HCT116 (cell line): ENCODE data around the gene TRIM29. TPM values are rescaled to one million over a fixed set of nuclear protein-coding genes. Genes with fewer than 3 reads are reported as not detected.

ENCODE experiments used
- ATAC-seq: fragments of 200-7000 bp; cut with Tn5 transposase; 2 replicates; pipeline ENCODE4 v1.9.1; 2020; ENCODE audit warnings: mild to moderate bottlenecking, moderate library complexity
- BruUV-seq: library from RNA; stranded (reverse); fragments of 400-500 nt; replicated peaks from 2 replicates; lab custom pipeline; 2021; lab: Mats Ljungman, UMichigan
- CTCF ChIA-PET: fragments of 300-600 bp; sonication (Branson Sonifier 250); formaldehyde crosslinking; loops from one replicate; lab custom pipeline; 2021; ENCODE audit warnings: antibody characterized with exemption; lab: Charles Lee
- POLR2A ChIA-PET: fragments of 300-600, 350-600 bp; sonication (Branson Sonifier 250); formaldehyde crosslinking; loops from one replicate; lab custom pipeline; 2021; ENCODE audit warnings: antibody characterized with exemption; lab: Charles Lee
- RAD21 ChIA-PET, 2 experiments: fragments of 300-600 bp; sonication (Branson Sonifier 250); formaldehyde crosslinking; loops; one replicate each; lab custom pipeline; 2023; ENCODE audit warnings: low total read pairs in 2 of 2; ENCODE audit not compliant: uncharacterized antibody in 2 of 2, unreplicated experiment in 2 of 2, low non-redundant PET in 1 of 2; lab: Charles Lee
- DNase-seq: peaks from one replicate; pipeline ENCODE4 v3.0.0-alpha.2; 2010; ENCODE audit warnings: low read depth, low spot score
- H2AFZ ChIP-seq: fragments of 200-600 bp; shearing (Covaris generic), sonication (generic); 2 replicates; pipeline ENCODE4 v1.6.1; 2017; ENCODE audit warnings: low read depth, mixed run types, mixed read lengths, antibody characterized with exemption, low read length; ENCODE audit not compliant: poor library complexity, severe bottlenecking
- H3K27ac ChIP-seq: 2 replicates; pipeline ENCODE4 v1.5.1; 2012; ENCODE audit warnings: low read depth, low read length
- H3K27me3 ChIP-seq: fragments of 200-600 bp; sonication (generic); 2 replicates; pipeline ENCODE4 v1.6.1; 2016; ENCODE audit warnings: mixed run types, low read length, mixed read lengths; ENCODE audit not compliant: insufficient read depth
- H3K36me3 ChIP-seq, 2 experiments: fragments of 200-500 bp in 1 of 2; fragments of 200-600 bp in 1 of 2; sonication (Bioruptor generic) in 1 of 2; sonication (generic) in 1 of 2; 2 replicates each; pipeline versions ENCODE4 v1.5.1 to v1.6.1; 2014 to 2016; ENCODE audit warnings: low read length in 2 of 2, inconsistent platforms in 1 of 2, mixed read lengths in 1 of 2, mixed run types in 1 of 2; ENCODE audit not compliant: insufficient read depth in 2 of 2, control insufficient read depth in 1 of 2
- H3K4me1 ChIP-seq, 2 experiments: fragments of 200-600 bp in 1 of 2; sonication (generic) in 1 of 2; 2 replicates each; pipeline versions ENCODE4 v1.5.1 to v1.6.1; 2012 to 2017; ENCODE audit warnings: low read length in 2 of 2, inconsistent platforms in 1 of 2, mild to moderate bottlenecking in 1 of 2, mixed read lengths in 1 of 2, mixed run types in 1 of 2, moderate library complexity in 1 of 2; ENCODE audit not compliant: insufficient read depth in 2 of 2, control insufficient read depth in 1 of 2
- H3K4me2 ChIP-seq: fragments of 200-600 bp; sonication (generic); 2 replicates; pipeline ENCODE4 v1.6.1; 2017; ENCODE audit warnings: mixed run types, low read length, mixed read lengths
- H3K4me3 ChIP-seq, 2 experiments: fragments of 200-600 bp in 1 of 2; sonication (generic) in 1 of 2; replicated peaks in 1 of 2; 2 replicates each; pipeline ENCODE4 v1.5.1; 2011 to 2016; ENCODE audit warnings: low read length in 2 of 2, control low read depth in 1 of 2, low read depth in 1 of 2, mild to moderate bottlenecking in 1 of 2, mixed read lengths in 1 of 2, mixed run types in 1 of 2
- H3K79me2 ChIP-seq: fragments of 200-600 bp; sonication (generic); 2 replicates; pipeline ENCODE4 v1.6.1; 2017; ENCODE audit warnings: mild to moderate bottlenecking, mixed run types, low read length, moderate library complexity, mixed read lengths; ENCODE audit not compliant: insufficient read depth
- H3K9ac ChIP-seq: fragments of 200-600 bp; sonication (generic); 2 replicates; pipeline ENCODE4 v1.6.1; 2016; ENCODE audit warnings: low read length, mixed read lengths
- H3K9me2 ChIP-seq: fragments of 200-600 bp; sonication (generic), shearing (Covaris generic); 2 replicates; pipeline ENCODE4 v1.6.1; 2017; ENCODE audit warnings: mixed run types, mild to moderate bottlenecking, moderate library complexity; ENCODE audit not compliant: insufficient read depth
- H3K9me3 ChIP-seq, 2 experiments: fragments of 200-500 bp in 1 of 2; fragments of 200-600 bp in 1 of 2; sonication (Bioruptor generic) in 1 of 2; sonication (generic) in 1 of 2; 2 replicates each; pipeline ENCODE4 v1.6.1; 2014 to 2017; ENCODE audit warnings: low read length in 2 of 2, mixed read lengths in 2 of 2, inconsistent platforms in 1 of 2, low read depth in 1 of 2, mild to moderate bottlenecking in 1 of 2, mixed run types in 1 of 2, moderate library complexity in 1 of 2; ENCODE audit not compliant: control insufficient read depth in 1 of 2, insufficient read depth in 1 of 2
- H4K20me1 ChIP-seq: fragments of 200-600 bp; sonication (generic), shearing (Covaris generic); 2 replicates; pipeline ENCODE4 v1.6.1; 2017; ENCODE audit warnings: mixed run types, mild to moderate bottlenecking, moderate library complexity; ENCODE audit not compliant: insufficient read depth
- ATF3 ChIP-seq: IDR thresholded peaks from 2 replicates; pipeline ENCODE4 v1.6.1; 2012
- CBX3 ChIP-seq: IDR thresholded peaks from 2 replicates; pipeline ENCODE4 v1.6.1; 2012; ENCODE audit warnings: low read depth
- CTCF ChIP-seq, 3 experiments: fragments of 200-600 bp in 1 of 3; sonication (generic) in 1 of 3; IDR thresholded peaks in 2 of 3; conservative IDR thresholded peaks in 1 of 3; 2 replicates each; pipeline ENCODE4 v1.5.1; 2012 to 2017; ENCODE audit warnings: low read depth in 2 of 3, low read length in 2 of 3, antibody characterized with exemption in 1 of 3, borderline replicate concordance in 1 of 3, control low read depth in 1 of 3, mild to moderate bottlenecking in 1 of 3, mixed read lengths in 1 of 3, mixed run types in 1 of 3, moderate library complexity in 1 of 3; ENCODE audit not compliant: insufficient read depth in 1 of 3
- ELF1 ChIP-seq: IDR thresholded peaks from 2 replicates; pipeline ENCODE4 v1.6.1; 2012; ENCODE audit warnings: low read depth, borderline replicate concordance
- EZH2 ChIP-seq: fragments of 200-600 bp; sonication (generic); IDR thresholded peaks from 2 replicates; pipeline ENCODE4 v1.6.1; 2017; ENCODE audit warnings: antibody characterized with exemption, mixed run types
- MAX ChIP-seq: IDR thresholded peaks from 2 replicates; pipeline ENCODE4 v1.6.1; 2012
- POLR2A ChIP-seq: IDR thresholded peaks from 2 replicates; pipeline ENCODE4 v1.7.0; 2011; ENCODE audit warnings: borderline replicate concordance; ENCODE audit not compliant: insufficient read depth, insufficient read length; ENCODE audit errors: extremely low read depth
- SIN3A ChIP-seq: IDR thresholded peaks from 2 replicates; pipeline ENCODE4 v1.6.1; 2012; ENCODE audit warnings: low read depth
- SP1 ChIP-seq: IDR thresholded peaks from 2 replicates; pipeline ENCODE4 v1.6.1; 2012; ENCODE audit warnings: low read depth
- TCF7L2 ChIP-seq: IDR thresholded peaks from 2 replicates; pipeline ENCODE4 v1.7.0; 2011; ENCODE audit warnings: borderline replicate concordance, inconsistent platforms; ENCODE audit not compliant: insufficient read depth, insufficient read length; ENCODE audit errors: extremely low read depth
- YY1 ChIP-seq: IDR thresholded peaks from 2 replicates; pipeline ENCODE4 v1.6.1; 2011; ENCODE audit warnings: low read length, low read depth, moderate library complexity, mild to moderate bottlenecking; ENCODE audit not compliant: insufficient replicate concordance; ENCODE audit errors: extremely low read depth
- ZBTB33 ChIP-seq: IDR thresholded peaks from 2 replicates; pipeline ENCODE4 v1.6.1; 2011; ENCODE audit warnings: mild to moderate bottlenecking, low read length, moderate library complexity; ENCODE audit not compliant: insufficient replicate concordance; ENCODE audit errors: extremely low read depth
- ZFX ChIP-seq: fragments of 450-650 bp; IDR thresholded peaks from 2 replicates; pipeline ENCODE4 v1.6.1; 2017
- ZNF274 ChIP-seq: fragments of 200-500 bp; sonication (Bioruptor generic); IDR thresholded peaks from 2 replicates; pipeline ENCODE4 v1.6.1; 2014; ENCODE audit warnings: mild to moderate bottlenecking, low read depth, low read length, inconsistent platforms
- intact Hi-C: fragments of 100-400 bp; cut with micrococcal nuclease; formaldehyde crosslinking; loops from 2 replicates; pipeline ENCODE4 v1.10.0; 2022
- total RNA-seq: library from RNA; stranded (reverse); gene quantifications from one replicate; pipeline ENCODE4 v1.2.1, GENCODE V29; 2021; ENCODE audit not compliant: unreplicated experiment

Gene TRIM29
- total RNA-seq, 1 experiment from 2014 or later = 0.54 TPM

- no peak for ATAC-seq
- Histone ChIP-seq H4K20me1 (no peaks in the 10 kb centered on the region), H3K27me3 (peaks cover 36% of the 10 kb centered on the region), H3K4me2 (no peak overlapping the region), H3K9ac (no peak overlapping the region), H3K79me2 (no peaks in the 10 kb centered on the region), H3K9me2 (no peaks in the 10 kb centered on the region), H3K27ac (no peak overlapping the region), H2AFZ (no peak overlapping the region), H3K4me3 (no peak overlapping the region), H3K36me3 (no peaks in the 10 kb centered on the region), H3K9me3 (no peaks in the 10 kb centered on the region), H3K4me1 (peaks cover 2 to 14% of the 10 kb centered on the region in 2 experiments; a peak in 1 of 4 replicates)
- no peak for DNase-seq
- ChIA-PET RAD21 (no interaction called here), CTCF (interaction anchor here (1.0 kb wide), 1 partner anchor 130 kb away, joined by 3 read pairs; no protein-coding TSS in a partner anchor), POLR2A (no interaction called here)
- intact Hi-C loops = no loop called here
- TF ChIP-seq SP1 (no peak), TCF7L2 (no peak), YY1 (no peak), POLR2A (no peak), MAX (no peak), ELF1 (no peak), CBX3 (no peak), ZNF274 (no peak), CTCF (IDR thresholded peaks at IDR 0.05 in 2 of 3, conservative IDR thresholded peaks at IDR 0.05 in 1 of 3; ENCODE audit: borderline replicate concordance in 1 of 3, insufficient read depth in 1 of 3, low read depth in 2 of 3, low read length in 2 of 3) (no peak), ATF3 (no peak), EZH2 (no peak), SIN3A (no peak), ZBTB33 (no peak), ZFX (no peak)
- BruUV-seq = no TSS peak
These were observed 35.2 kb upstream of the TRIM29 start for GRCh38 chr11:120173019-120173705.
